GM15510 (cell line): ENCODE measurements around the gene SLC2A4.

Experiments used
- POLR2A ChIP-seq: IDR thresholded peaks from 3 replicates; pipeline ENCODE4 v1.6.1; 2011; ENCODE audit warnings: borderline replicate concordance; ENCODE audit not compliant: insufficient read length; ENCODE audit errors: extremely low read depth

Gene SLC2A4

GRCh38 chr17:7330638-7331015 is 49.1 kb downstream of the SLC2A4 start:
- TF ChIP-seq POLR2A, result no peak

DNA sequence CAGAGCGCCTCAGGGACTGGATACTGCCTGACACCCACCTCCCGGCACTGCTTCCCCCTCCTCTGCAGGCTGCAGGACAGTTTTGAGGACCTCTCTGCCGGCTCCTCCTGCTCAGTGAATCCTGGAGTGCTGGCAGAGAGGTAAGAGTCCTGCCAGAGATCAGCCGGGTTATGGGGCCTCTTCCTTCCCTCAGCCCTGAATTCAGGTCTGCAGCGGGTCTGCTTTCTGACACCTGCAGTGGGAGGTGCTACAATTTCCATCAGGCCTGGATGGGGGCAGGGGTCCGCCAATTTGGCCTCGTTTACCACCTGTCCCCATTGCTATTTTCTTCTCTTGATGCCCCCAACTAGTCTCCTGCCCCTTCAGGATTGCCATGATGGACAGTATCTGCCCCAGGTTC is 50.6 kb downstream of the SLC2A4 start:
- TF ChIP-seq POLR2A, result no peak

DNA sequence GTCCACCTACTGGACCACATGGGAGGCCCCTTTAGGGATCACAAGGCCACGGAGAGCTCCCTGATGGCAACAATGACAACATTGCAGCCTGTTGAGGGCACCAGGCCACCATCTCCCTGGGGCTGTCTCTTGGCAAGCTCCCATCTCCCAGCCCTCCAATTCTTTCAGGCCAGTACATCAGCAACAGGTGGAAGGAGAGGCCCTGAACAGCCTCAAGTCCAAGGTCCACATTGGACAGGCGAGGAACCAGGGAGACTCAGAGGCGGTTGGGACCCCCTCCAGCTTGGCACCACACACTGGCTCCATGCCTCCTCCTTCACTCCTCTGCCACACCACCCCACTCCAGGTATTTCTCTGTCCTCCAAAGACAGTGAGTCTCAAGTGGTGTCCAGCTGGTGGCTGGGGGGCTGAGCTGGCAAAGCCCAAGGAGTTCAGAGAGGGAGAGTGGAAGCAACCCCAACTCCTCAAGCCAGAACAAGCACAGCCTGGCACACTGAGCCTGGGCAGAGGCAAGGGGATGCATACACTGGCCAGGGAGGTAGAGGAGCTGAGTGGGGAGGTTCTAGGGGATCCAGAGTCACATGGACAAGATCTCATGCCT is 53.5 kb downstream of the SLC2A4 start:
- no peak for TF ChIP-seq POLR2A

GRCh38 chr17:7336240-7337175 is 55.0 kb downstream of the SLC2A4 start, which contains the start of gene ACAP1:
Gene ACAP1, plus strand, starts transcription at chr17:7336529. Its CDS starts 206 bp downstream, at chr17:7336735.
- peak; percentile 48 for TF ChIP-seq POLR2A
